Neural progenitor cell (in vitro differentiated cells): ENCODE results near the gene BRD7.

ENCODE experiments used
- EZH2 ChIP-seq: fragments of 200-600 bp; sonication (generic); IDR thresholded peaks from 2 replicates; pipeline ENCODE4 v1.6.1; 2017; ENCODE audit warnings: antibody characterized with exemption, mild to moderate bottlenecking, moderate library complexity
- EZH2phosphoT487 ChIP-seq: fragments of 200-600 bp; sonication (generic); IDR thresholded peaks from 2 replicates; pipeline ENCODE4 v1.6.1; 2017; ENCODE audit warnings: antibody characterized with exemption
- TF ChIP-seq, protein P1 (sequence below): fragments of 200-600 bp; sonication (generic); IDR thresholded peaks from 2 replicates; pipeline ENCODE4 v1.5.1; 2017; ENCODE audit warnings: antibody characterized with exemption, mild to moderate bottlenecking

DNA sequence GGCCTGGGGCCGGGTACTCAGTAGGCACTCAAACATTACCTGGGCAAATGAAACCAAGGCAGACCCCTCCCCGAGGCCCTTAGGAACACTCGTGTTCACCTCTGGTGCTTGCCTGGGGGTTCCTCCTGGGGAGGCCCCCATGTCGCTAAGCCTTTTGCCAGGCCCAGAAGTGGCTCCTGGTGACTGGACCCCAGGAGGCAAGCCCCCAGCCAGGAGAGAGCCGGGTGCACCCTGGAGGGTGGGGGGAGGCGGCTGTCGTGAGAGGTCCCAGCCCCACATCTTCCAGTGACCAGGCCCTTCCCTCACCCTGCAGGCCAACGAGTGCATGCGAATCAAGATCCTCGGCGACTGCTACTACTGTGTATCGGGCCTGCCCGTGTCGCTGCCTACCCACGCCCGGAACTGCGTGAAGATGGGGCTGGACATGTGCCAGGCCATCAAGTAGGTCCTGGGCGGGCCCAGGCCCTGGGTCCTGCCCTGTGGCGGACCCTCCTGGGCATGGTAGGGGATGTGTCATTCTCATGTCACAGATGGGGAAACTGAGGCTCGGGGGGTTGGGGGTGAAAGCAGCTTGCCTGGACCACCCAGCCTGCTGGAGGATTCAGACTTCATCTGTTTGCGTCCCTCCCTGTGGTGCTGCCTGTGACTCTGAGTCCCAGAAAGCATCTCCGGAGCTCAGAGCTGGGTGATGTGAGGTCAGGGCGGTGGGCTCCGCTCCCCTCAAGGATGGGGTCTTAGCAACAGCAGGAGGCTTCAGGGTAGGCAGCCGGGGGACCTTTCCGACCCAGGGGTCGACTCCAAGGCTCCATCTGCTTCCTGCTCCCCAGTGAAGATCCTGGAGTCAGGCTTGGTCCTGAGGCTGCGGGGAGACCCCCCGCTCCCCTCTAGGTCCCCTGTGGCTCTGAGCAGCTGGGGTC is 69.9 kb downstream of the BRD7 start:
- TF ChIP-seq, protein P1, sequence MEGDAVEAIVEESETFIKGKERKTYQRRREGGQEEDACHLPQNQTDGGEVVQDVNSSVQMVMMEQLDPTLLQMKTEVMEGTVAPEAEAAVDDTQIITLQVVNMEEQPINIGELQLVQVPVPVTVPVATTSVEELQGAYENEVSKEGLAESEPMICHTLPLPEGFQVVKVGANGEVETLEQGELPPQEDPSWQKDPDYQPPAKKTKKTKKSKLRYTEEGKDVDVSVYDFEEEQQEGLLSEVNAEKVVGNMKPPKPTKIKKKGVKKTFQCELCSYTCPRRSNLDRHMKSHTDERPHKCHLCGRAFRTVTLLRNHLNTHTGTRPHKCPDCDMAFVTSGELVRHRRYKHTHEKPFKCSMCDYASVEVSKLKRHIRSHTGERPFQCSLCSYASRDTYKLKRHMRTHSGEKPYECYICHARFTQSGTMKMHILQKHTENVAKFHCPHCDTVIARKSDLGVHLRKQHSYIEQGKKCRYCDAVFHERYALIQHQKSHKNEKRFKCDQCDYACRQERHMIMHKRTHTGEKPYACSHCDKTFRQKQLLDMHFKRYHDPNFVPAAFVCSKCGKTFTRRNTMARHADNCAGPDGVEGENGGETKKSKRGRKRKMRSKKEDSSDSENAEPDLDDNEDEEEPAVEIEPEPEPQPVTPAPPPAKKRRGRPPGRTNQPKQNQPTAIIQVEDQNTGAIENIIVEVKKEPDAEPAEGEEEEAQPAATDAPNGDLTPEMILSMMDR, result no peak
- TF ChIP-seq EZH2 (no peak), EZH2phosphoT487 (no peak)
